HG03045 (cell line): Measurements from ENCODE around the gene OTUB1.
"Not testable (repeated sequence)": the region's sequence is repeated elsewhere in the genome, so short reads cannot be mapped to it uniquely, and the experiment has no call there.

Experiments
- ATAC-seq: cut with Tn5 transposase; IDR thresholded peaks from one replicate; pipeline ENCODE4 v1.9.1; 2021; ENCODE audit warnings: mild to moderate bottlenecking, moderate library complexity; ENCODE audit not compliant: unreplicated experiment

Gene OTUB1

DNA sequence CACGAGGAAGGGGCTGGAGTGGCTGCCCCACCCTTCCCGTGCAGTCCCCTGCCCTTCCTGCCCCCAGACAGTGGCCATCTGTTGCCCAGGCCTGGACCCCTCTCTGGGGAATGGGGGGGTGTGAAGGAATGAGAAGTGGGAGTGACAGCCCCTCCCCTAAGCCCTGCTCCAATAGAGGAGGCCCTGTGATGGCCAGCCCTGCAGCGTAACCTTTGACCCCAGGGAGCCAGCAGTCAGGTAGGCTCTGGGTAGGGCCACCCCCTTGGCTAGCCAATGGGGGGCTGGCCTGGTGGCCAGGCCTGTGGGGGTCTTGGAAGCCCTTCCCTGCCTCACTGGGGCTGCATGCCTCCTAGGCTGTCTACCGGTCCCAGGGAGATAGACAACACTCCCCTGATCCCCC lies 56.1 kb downstream of the OTUB1 start:
- no peak for ATAC-seq

DNA sequence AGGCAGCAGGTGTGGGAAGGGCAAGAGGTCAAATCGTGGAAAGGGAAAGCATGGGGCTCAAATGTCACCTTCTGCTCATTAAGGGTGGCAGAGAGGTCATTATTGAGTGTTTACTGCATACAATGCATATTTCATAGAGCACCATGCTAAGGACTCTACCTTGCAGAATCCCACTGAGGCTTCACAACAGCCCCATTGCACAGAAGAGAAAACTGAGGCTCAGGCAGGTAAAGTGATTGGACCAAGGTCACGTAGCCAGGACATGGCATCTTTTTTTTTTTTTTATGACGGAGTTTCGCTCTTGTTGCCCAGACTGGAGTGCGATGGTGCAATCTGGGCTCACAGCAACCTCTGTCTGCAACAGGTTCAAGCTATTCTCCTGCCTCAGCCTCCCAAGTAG lies 57.3 kb downstream of the OTUB1 start:
- no peak for ATAC-seq

GRCh38 chr11:64044730-64045393 lies 58.6 kb downstream of the OTUB1 start:
- ATAC-seq = no peak

GRCh38 chr11:64045700-64046099 lies 59.5 kb downstream of the OTUB1 start:
- no peak for ATAC-seq

DNA sequence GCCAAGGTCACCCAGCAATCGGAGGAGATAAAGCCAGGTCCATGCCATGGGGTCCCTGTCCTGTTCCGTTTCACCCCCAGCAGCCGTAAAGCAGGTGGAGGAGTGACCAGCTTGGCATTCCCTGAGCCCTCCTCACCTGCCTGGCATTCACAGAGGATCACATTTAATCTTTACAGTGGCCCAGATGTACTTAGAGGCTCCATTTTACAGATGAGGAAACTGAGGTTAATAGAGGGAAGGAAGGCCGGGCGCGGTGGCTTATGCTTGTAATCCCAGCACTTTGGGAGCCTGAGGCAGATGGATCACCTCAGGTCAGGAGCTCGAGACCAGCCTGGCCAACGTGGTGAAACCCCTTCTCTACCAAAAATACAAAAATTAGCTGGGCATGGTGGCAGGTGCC lies 61.1 kb downstream of the OTUB1 start:
- ATAC-seq = not testable (repeated sequence)
